ENCODE data around the gene RABL2B. TPM values are rescaled to one million over a fixed set of nuclear protein-coding genes. Genes with fewer than 3 reads are reported as not detected.

Gene RABL2B
- total and polyA plus RNA-seq, 12 donors: 4.7 to 11.6 (median 7.4) TPM

GRCh38 chr22:50733521-50734342 is 49.7 kb downstream of the RABL2B start:
- H3K36me3 ChIP-seq: peaks cover 0 to 13% (median 0%) of the 10 kb centered on the region in 9 donors
- peaks cover 0 to 66% (median 24%) of the 10 kb centered on the region in 7 donors for H3K27me3 ChIP-seq
- ATAC-seq (peak in 1 of 8 donors; percentile 13), DNase-seq (peak; percentile 6 to 9)
- no peak overlapping the region for H3K4me3 ChIP-seq
- 32 to 33% methylated on average over 22 of the region's 22 CpGs for WGBS, 2 donors
- H3K4me1 ChIP-seq: peaks cover 0 to 48% (median 19%) of the 10 kb centered on the region in 9 donors
- no peaks in the 10 kb centered on the region for H3K9me3 ChIP-seq
- TF ChIP-seq CTCF (IDR thresholded peaks at IDR 0.05): no peak
- no peak overlapping the region for H3K27ac ChIP-seq
- intact Hi-C loops (cut with DNase I): no loop called here

- peaks cover 0 to 58% (median 21%) of the 10 kb centered on the region in 9 donors for H3K4me1 ChIP-seq
- H3K9me3 ChIP-seq: no peaks in the 10 kb centered on the region
- peaks cover 0 to 24% (median 0%) of the 10 kb centered on the region in 9 donors for H3K36me3 ChIP-seq
- 75 to 80% methylated on average over 12 of the region's 12 CpGs for WGBS, 2 donors
- no peak overlapping the region for H3K27ac ChIP-seq
- no peak for TF ChIP-seq CTCF (IDR thresholded peaks at IDR 0.05)
- DNase-seq (peak in 1 of 2 donors; percentile 2), ATAC-seq (no peak)
- H3K27me3 ChIP-seq: peaks cover 0 to 57% (median 24%) of the 10 kb centered on the region in 7 donors
- intact Hi-C loops (cut with DNase I): no loop called here
- H3K4me3 ChIP-seq: no peak overlapping the region
These were observed 50.8 kb downstream of the RABL2B start for GRCh38 chr22:50732681-50733080.

- intact Hi-C loops (cut with DNase I): no loop called here
- ATAC-seq (peak; percentile 41 to 71 (median 64)), DNase-seq (peak; percentile 22 to 45)
- Histone ChIP-seq H3K36me3 (peaks cover 0 to 31% (median 0%) of the 10 kb centered on the region in 9 donors), H3K4me1 (peaks cover 0 to 65% (median 26%) of the 10 kb centered on the region in 9 donors), H3K9me3 (no peaks in the 10 kb centered on the region), H3K27me3 (peaks cover 0 to 56% (median 24%) of the 10 kb centered on the region in 7 donors), H3K4me3 (no peak overlapping the region), H3K27ac (peak overlapping the region in 2 of 10 donors; percentile 16 to 27)
- WGBS, 2 donors: 29 to 34% methylated on average over 32 of the region's 32 CpGs
- peak; percentile 55 to 77 (median 70) for TF ChIP-seq CTCF (IDR thresholded peaks at IDR 0.05)
These were observed 51.4 kb downstream of the RABL2B start for GRCh38 chr22:50731811-50732624.

Data from heart right ventricle (tissue), 16 donors.